GM19099 (cell line): Measurements from ENCODE around the gene FRMD3.

Experiments
- POLR2A ChIP-seq: IDR thresholded peaks from 3 replicates; pipeline ENCODE4 v1.6.1; 2011; ENCODE audit warnings: low read depth; ENCODE audit not compliant: insufficient read length; ENCODE audit errors: extremely low read depth

FRMD3 gene

GRCh38 chr9:83537331-83538171 lies 650 bp downstream of the FRMD3 start:
- TF ChIP-seq POLR2A, result no peak

- TF ChIP-seq POLR2A, result no peak
Measured at GRCh38 chr9:83536332-83536731, 1.9 kb downstream of the FRMD3 start.

- no peak for TF ChIP-seq POLR2A
Measured at GRCh38 chr9:83535736-83536135, 2.5 kb downstream of the FRMD3 start.

- TF ChIP-seq POLR2A, result no peak
Measured at GRCh38 chr9:83533296-83533695, 4.9 kb downstream of the FRMD3 start.

- TF ChIP-seq POLR2A, result no peak
Measured at GRCh38 chr9:83526901-83527300, 11.3 kb downstream of the FRMD3 start.

GRCh38 chr9:83526211-83526610 lies 12.0 kb downstream of the FRMD3 start:
- TF ChIP-seq POLR2A, result no peak

GRCh38 chr9:83523684-83524083 lies 14.5 kb downstream of the FRMD3 start:
- no peak for TF ChIP-seq POLR2A

GRCh38 chr9:83521411-83521810 lies 16.8 kb downstream of the FRMD3 start:
- no peak for TF ChIP-seq POLR2A

GRCh38 chr9:83521011-83521410 lies 17.2 kb downstream of the FRMD3 start:
- TF ChIP-seq POLR2A, result no peak

- no peak for TF ChIP-seq POLR2A
Measured at GRCh38 chr9:83520292-83520691, 17.9 kb downstream of the FRMD3 start.

- no peak for TF ChIP-seq POLR2A
Measured at GRCh38 chr9:83514767-83515166, 23.4 kb downstream of the FRMD3 start.

GRCh38 chr9:83512621-83513020 lies 25.6 kb downstream of the FRMD3 start:
- no peak for TF ChIP-seq POLR2A

GRCh38 chr9:83511051-83511450 lies 27.1 kb downstream of the FRMD3 start:
- no peak for TF ChIP-seq POLR2A

GRCh38 chr9:83509402-83509801 lies 28.8 kb downstream of the FRMD3 start:
- TF ChIP-seq POLR2A, result no peak

- no peak for TF ChIP-seq POLR2A
Measured at GRCh38 chr9:83508067-83508466, 30.1 kb downstream of the FRMD3 start.

GRCh38 chr9:83505282-83505681 lies 32.9 kb downstream of the FRMD3 start:
- no peak for TF ChIP-seq POLR2A

- no peak for TF ChIP-seq POLR2A
Measured at GRCh38 chr9:83503866-83504265, 34.3 kb downstream of the FRMD3 start.
